Subcutaneous adipose tissue (tissue), 4 donors: ENCODE measurements around the gene RTN4. TPM values are rescaled to one million over a fixed set of nuclear protein-coding genes. Genes with fewer than 3 reads are reported as not detected.

Experiments
- total RNA-seq, 4 donors: library from RNA; depleted of rRNA; stranded (reverse); fragments of >200 nt; gene quantifications; one replicate each; pipeline ENCODE4 v1.1.0, GENCODE V29; 2016
- TF ChIP-seq, protein P1 (sequence below): fragments of 450-650 bp; IDR thresholded peaks from one replicate; pipeline ENCODE4 v1.5.1; 2016; ENCODE audit warnings: low read depth, mild to moderate bottlenecking, control low read depth, antibody characterized with exemption, moderate library complexity

Gene RTN4
- total RNA-seq, 4 donors from 2014 or later, result 347 to 464 (median 405) TPM

DNA sequence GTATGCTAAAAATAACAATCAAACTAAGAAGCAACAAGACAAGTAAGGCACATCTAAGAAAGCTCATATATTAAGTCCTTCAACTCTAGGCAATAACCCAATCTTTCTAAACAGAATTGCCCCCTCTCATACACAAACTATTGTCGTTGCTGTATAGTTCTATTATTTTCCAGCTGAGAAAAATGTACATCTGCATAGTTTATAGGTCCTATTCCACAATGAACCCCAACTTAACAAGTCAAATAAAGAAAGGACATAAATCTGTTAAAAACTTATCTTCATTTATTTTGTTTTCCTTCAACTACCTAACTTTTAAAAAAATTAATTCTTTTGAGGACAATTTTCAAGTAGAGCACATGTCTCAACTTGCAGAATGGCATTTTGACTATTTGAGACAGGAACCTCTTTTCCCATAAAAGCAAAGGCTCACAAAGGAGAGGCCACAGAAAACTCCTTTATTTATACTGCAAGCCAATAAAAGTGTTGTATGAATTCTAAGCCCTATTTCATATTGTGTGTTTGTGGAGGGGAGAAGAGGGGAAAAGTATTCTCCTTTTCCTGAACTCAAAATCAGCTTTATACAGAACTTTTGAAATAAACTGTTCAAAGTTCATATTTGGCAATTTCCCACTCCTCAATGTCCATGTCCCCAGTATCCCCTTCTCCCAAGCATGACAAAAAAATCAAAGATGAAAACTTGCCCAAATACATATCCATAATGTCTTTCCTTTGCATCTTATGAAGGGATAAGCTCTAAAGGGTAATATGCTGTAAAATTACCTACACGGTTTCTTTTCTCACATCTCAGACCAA, 37.4 kb downstream of the RTN4 start:
- TF ChIP-seq, protein P1, sequence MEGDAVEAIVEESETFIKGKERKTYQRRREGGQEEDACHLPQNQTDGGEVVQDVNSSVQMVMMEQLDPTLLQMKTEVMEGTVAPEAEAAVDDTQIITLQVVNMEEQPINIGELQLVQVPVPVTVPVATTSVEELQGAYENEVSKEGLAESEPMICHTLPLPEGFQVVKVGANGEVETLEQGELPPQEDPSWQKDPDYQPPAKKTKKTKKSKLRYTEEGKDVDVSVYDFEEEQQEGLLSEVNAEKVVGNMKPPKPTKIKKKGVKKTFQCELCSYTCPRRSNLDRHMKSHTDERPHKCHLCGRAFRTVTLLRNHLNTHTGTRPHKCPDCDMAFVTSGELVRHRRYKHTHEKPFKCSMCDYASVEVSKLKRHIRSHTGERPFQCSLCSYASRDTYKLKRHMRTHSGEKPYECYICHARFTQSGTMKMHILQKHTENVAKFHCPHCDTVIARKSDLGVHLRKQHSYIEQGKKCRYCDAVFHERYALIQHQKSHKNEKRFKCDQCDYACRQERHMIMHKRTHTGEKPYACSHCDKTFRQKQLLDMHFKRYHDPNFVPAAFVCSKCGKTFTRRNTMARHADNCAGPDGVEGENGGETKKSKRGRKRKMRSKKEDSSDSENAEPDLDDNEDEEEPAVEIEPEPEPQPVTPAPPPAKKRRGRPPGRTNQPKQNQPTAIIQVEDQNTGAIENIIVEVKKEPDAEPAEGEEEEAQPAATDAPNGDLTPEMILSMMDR, result no peak

DNA sequence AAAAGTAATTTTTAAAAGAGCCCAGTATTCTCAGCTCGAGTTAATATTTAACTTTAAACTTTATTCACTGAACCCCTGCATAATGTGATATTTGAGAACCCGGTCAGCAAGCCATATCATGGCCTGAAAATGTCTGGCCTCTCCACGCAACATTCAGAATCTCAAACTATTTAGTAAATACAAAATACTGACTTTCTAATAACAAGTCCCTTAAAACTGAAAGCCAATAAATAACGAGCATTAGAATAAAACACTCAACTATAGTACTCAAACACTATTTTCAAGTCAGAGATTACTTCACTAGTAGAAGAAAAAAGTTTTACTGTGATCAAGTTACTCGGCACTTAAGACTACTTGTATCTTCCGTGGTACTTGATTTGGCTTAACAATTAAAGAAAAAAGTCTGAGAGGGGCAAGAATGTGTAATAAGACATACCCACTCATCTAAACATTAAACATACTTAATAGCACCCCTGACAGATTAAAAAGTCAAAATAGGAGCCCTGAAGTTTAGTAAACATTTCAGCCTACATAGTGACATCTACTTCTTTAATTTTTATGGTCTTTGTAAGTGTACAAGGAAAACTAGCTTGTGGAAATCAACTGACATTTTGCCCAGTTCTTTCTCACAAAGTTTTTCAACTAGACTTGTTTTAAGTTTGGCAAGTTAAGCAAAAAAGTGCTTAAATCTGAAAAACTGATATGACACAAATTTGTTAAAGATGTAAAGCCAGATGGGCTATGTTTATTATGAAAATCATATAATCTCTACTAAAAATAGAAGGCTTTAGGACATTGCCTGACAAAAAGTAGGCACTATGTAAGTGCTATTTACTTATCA, 38.2 kb downstream of the RTN4 start:
- TF ChIP-seq, protein P1, result no peak

DNA sequence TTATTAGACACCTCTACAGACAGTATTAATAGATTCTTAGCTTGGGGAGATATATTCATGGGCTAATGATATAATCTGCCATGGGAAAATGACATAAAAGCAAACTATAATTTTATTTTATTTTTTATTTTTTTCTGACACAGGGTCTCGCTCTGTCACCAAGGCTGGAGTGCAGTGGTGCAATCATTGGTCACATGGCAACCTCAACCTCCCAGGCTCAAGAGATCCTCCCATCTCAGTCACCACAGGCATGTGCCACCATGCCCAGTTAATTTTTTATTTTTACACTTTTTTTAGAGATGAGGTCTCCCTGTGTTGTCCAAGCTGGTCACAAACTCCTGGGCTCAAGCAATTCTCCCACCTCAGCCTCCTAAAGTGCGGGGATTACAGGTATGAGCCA, 39.3 kb downstream of the RTN4 start:
- TF ChIP-seq, protein P1, result no peak

DNA sequence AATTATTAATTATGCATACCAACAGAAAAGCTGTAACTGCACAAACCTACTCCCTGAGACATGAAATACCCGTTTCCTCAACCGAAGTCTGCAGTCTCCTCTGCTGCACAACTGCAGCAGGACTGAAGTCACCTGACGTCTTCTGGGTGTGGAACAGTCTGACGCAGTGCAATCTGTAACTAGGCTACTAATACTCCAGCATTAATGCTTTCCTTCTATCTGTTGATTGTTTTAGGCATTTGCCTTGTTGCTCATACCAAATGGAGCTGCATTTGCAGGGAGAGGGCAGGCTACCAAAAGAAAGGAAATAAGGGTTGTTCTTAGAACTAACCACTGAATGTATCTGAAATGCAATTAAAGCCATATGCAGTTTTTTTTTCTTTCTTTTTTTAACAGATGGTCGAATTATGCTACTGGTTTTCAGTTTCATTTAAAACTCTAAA, 40.1 kb downstream of the RTN4 start:
- TF ChIP-seq, protein P1, result no peak

DNA sequence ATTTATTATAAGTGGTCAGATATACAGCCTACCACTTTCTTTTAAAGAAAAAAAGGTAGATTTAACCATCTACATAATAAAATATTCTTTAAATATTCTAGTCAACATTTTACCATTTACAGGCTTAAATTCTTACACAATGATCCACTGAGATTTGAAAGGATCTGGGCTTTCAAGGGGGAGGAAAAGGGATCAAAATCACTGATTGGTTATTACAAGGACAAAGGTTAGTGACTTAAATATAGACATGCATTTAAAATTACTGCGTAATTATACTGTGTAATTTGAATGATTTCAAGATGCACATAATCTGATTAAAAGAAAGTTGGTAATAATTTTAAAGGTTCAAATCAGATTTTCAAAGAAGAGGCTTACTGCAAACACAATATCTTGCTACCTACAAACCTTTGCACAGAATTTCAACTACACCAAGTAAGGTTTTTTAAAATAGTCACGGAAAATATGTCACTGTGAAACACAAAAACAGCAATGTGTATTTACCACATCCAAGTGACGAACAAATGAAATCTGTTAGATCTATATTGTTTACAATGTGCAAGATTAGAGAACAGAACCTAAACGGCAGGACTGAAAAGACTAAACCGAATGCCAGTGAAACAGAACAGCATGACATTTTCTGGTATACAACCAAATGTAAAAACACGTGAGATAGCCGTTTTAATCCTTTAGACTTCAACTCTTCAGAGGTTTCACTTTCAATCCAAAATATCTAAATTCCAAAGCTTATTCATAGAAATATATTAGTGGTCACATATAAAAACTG, 40.8 kb downstream of the RTN4 start:
- TF ChIP-seq, protein P1, result no peak

DNA sequence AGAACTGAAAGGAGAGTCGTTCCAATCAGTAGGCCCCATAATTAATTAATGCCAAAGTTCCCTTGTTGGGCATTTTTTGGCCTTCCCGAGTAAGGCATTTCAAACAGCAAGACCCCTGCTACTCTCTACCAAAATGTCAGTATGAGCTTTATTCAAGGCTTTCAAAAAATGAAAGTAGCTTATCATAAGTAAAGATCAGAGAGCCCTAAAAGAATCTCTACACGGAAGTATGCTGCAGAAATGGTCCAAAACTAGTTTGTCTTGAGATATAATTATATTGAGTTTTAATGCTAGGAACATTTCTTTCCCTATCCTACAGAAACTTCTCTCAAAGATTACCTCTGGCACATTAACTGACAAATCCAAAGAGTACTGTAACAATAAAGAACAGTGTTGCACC, 43.9 kb downstream of the RTN4 start:
- TF ChIP-seq, protein P1, result no peak
